T-helper 1 cell treated with Interleukin-12 subunit alpha and Interleukin-12 subunit beta and Interleukin-4 antibody, amounts not matched to agents 30 μg/mL and 1 μg/mL, for 36 hours (primary cell): Measurements from ENCODE around the gene IL17RB.

Source experiments
- H3K27ac Mint-ChIP-seq: one replicate; pipeline ENCODE4 v1.8.0; 2021; ENCODE audit warnings: mild to moderate bottlenecking, mixed read lengths
- H3K27me3 Mint-ChIP-seq: one replicate; pipeline ENCODE4 v1.8.0; 2021; ENCODE audit warnings: low read depth, mixed read lengths
- H3K36me3 Mint-ChIP-seq: one replicate; pipeline ENCODE4 v1.8.0; 2021; ENCODE audit warnings: low read depth, mixed read lengths
- H3K4me1 Mint-ChIP-seq: one replicate; pipeline ENCODE4 v1.8.0; 2021; ENCODE audit warnings: low read depth, mixed read lengths
- H3K4me3 Mint-ChIP-seq: one replicate; pipeline ENCODE4 v1.8.0; 2021; ENCODE audit warnings: mild to moderate bottlenecking, moderate library complexity, mixed read lengths
- H3K9me3 Mint-ChIP-seq: one replicate; pipeline ENCODE4 v1.8.0; 2021; ENCODE audit warnings: mixed read lengths

The IL17RB gene

GRCh38 chr3:53807117-53807810 is 39.1 kb upstream of the IL17RB start:
- H3K36me3 Mint-ChIP-seq: no peaks in the 10 kb centered on the region
- H3K4me1 Mint-ChIP-seq: no peaks in the 10 kb centered on the region
- no peak overlapping the region for H3K4me3 Mint-ChIP-seq
- no peaks in the 10 kb centered on the region for H3K9me3 Mint-ChIP-seq
- H3K27ac Mint-ChIP-seq: no peak overlapping the region
- no peaks in the 10 kb centered on the region for H3K27me3 Mint-ChIP-seq

- no peaks in the 10 kb centered on the region for H3K27me3 Mint-ChIP-seq
- no peaks in the 10 kb centered on the region for H3K9me3 Mint-ChIP-seq
- no peaks in the 10 kb centered on the region for H3K36me3 Mint-ChIP-seq
- no peaks in the 10 kb centered on the region for H3K4me1 Mint-ChIP-seq
- no peak overlapping the region for H3K27ac Mint-ChIP-seq
- H3K4me3 Mint-ChIP-seq: no peak overlapping the region
These were observed 37.9 kb upstream of the IL17RB start for GRCh38 chr3:53808496-53808895.

GRCh38 chr3:53809267-53809666 is 37.1 kb upstream of the IL17RB start:
- no peaks in the 10 kb centered on the region for H3K27me3 Mint-ChIP-seq
- H3K9me3 Mint-ChIP-seq: no peaks in the 10 kb centered on the region
- H3K4me1 Mint-ChIP-seq: no peaks in the 10 kb centered on the region
- no peak overlapping the region for H3K4me3 Mint-ChIP-seq
- H3K27ac Mint-ChIP-seq: no peak overlapping the region
- H3K36me3 Mint-ChIP-seq: no peaks in the 10 kb centered on the region

- H3K36me3 Mint-ChIP-seq: no peaks in the 10 kb centered on the region
- no peaks in the 10 kb centered on the region for H3K4me1 Mint-ChIP-seq
- no peaks in the 10 kb centered on the region for H3K27me3 Mint-ChIP-seq
- H3K27ac Mint-ChIP-seq: no peak overlapping the region
- H3K9me3 Mint-ChIP-seq: no peaks in the 10 kb centered on the region
- no peak overlapping the region for H3K4me3 Mint-ChIP-seq
These were observed 36.5 kb upstream of the IL17RB start for GRCh38 chr3:53809764-53810400.

- H3K4me3 Mint-ChIP-seq: no peak overlapping the region
- no peak overlapping the region for H3K27ac Mint-ChIP-seq
- H3K27me3 Mint-ChIP-seq: no peaks in the 10 kb centered on the region
- no peaks in the 10 kb centered on the region for H3K36me3 Mint-ChIP-seq
- no peaks in the 10 kb centered on the region for H3K9me3 Mint-ChIP-seq
- H3K4me1 Mint-ChIP-seq: no peaks in the 10 kb centered on the region
These were observed 35.0 kb upstream of the IL17RB start for GRCh38 chr3:53811143-53811927.

GRCh38 chr3:53812434-53812833 is 33.9 kb upstream of the IL17RB start:
- H3K9me3 Mint-ChIP-seq: no peaks in the 10 kb centered on the region
- no peaks in the 10 kb centered on the region for H3K27me3 Mint-ChIP-seq
- no peak overlapping the region for H3K4me3 Mint-ChIP-seq
- H3K36me3 Mint-ChIP-seq: no peaks in the 10 kb centered on the region
- H3K27ac Mint-ChIP-seq: no peak overlapping the region
- H3K4me1 Mint-ChIP-seq: no peaks in the 10 kb centered on the region

GRCh38 chr3:53813229-53813628 is 33.1 kb upstream of the IL17RB start:
- Mint-ChIP-seq H3K36me3 (no peaks in the 10 kb centered on the region), H3K27ac (no peak overlapping the region), H3K4me1 (peaks cover 3% of the 10 kb centered on the region), H3K4me3 (no peak overlapping the region), H3K9me3 (no peaks in the 10 kb centered on the region), H3K27me3 (no peaks in the 10 kb centered on the region)

- no peak overlapping the region for H3K27ac Mint-ChIP-seq
- peaks cover 3% of the 10 kb centered on the region for H3K4me1 Mint-ChIP-seq
- no peak overlapping the region for H3K4me3 Mint-ChIP-seq
- H3K9me3 Mint-ChIP-seq: no peaks in the 10 kb centered on the region
- H3K27me3 Mint-ChIP-seq: no peaks in the 10 kb centered on the region
- H3K36me3 Mint-ChIP-seq: no peaks in the 10 kb centered on the region
These were observed 32.5 kb upstream of the IL17RB start for GRCh38 chr3:53813876-53814275.

- H3K36me3 Mint-ChIP-seq: no peaks in the 10 kb centered on the region
- H3K27me3 Mint-ChIP-seq: no peaks in the 10 kb centered on the region
- H3K9me3 Mint-ChIP-seq: no peaks in the 10 kb centered on the region
- H3K4me1 Mint-ChIP-seq: peaks cover 3% of the 10 kb centered on the region
- H3K27ac Mint-ChIP-seq: no peak overlapping the region
- H3K4me3 Mint-ChIP-seq: no peak overlapping the region
These were observed 31.3 kb upstream of the IL17RB start for GRCh38 chr3:53815067-53815466.

- Mint-ChIP-seq H3K36me3 (no peaks in the 10 kb centered on the region), H3K9me3 (no peaks in the 10 kb centered on the region), H3K4me3 (no peak overlapping the region)
These were observed 30.7 kb upstream of the IL17RB start for GRCh38 chr3:53815651-53816050.

GRCh38 chr3:53816425-53816824 is 29.9 kb upstream of the IL17RB start:
- no peaks in the 10 kb centered on the region for H3K36me3 Mint-ChIP-seq
- H3K9me3 Mint-ChIP-seq: no peaks in the 10 kb centered on the region
- H3K4me3 Mint-ChIP-seq: no peak overlapping the region
- H3K27me3 Mint-ChIP-seq: no peaks in the 10 kb centered on the region
- H3K27ac Mint-ChIP-seq: no peak overlapping the region
- H3K4me1 Mint-ChIP-seq: peaks cover 3% of the 10 kb centered on the region

More at GRCh38 chr3:53815651-53816050, 30.7 kb upstream of the IL17RB start:
- no peaks in the 10 kb centered on the region for H3K27me3 Mint-ChIP-seq
- H3K27ac Mint-ChIP-seq: no peak overlapping the region
- peaks cover 3% of the 10 kb centered on the region for H3K4me1 Mint-ChIP-seq

- H3K27me3 Mint-ChIP-seq: no peaks in the 10 kb centered on the region
- H3K4me1 Mint-ChIP-seq: peaks cover 3% of the 10 kb centered on the region
- no peaks in the 10 kb centered on the region for H3K9me3 Mint-ChIP-seq
- H3K36me3 Mint-ChIP-seq: no peaks in the 10 kb centered on the region
- H3K4me3 Mint-ChIP-seq: no peak overlapping the region
- H3K27ac Mint-ChIP-seq: no peak overlapping the region
These were observed 29.2 kb upstream of the IL17RB start for GRCh38 chr3:53817211-53817610.

GRCh38 chr3:53817809-53818208 is 28.6 kb upstream of the IL17RB start:
- H3K27me3 Mint-ChIP-seq: no peaks in the 10 kb centered on the region
- no peaks in the 10 kb centered on the region for H3K9me3 Mint-ChIP-seq
- no peak overlapping the region for H3K27ac Mint-ChIP-seq
- H3K4me1 Mint-ChIP-seq: peaks cover 3% of the 10 kb centered on the region
- no peak overlapping the region for H3K4me3 Mint-ChIP-seq
- H3K36me3 Mint-ChIP-seq: no peaks in the 10 kb centered on the region

GRCh38 chr3:53818221-53819162 is 27.9 kb upstream of the IL17RB start:
- Mint-ChIP-seq H3K9me3 (no peaks in the 10 kb centered on the region), H3K4me3 (no peak overlapping the region), H3K27ac (no peak overlapping the region), H3K36me3 (no peaks in the 10 kb centered on the region), H3K4me1 (peaks cover 3% of the 10 kb centered on the region), H3K27me3 (no peaks in the 10 kb centered on the region)
